MM.1S (cell line): ENCODE measurements around the gene LZIC.

Experiments used
- CTCF ChIP-seq: fragments of 300-600 bp; sonication (generic); IDR thresholded peaks from 2 replicates; pipeline ENCODE4 v1.5.1; 2016; ENCODE audit warnings: antibody characterized with exemption, low read length, mixed read lengths
- EZH2 ChIP-seq: fragments of 300-600 bp; sonication (generic); optimal IDR thresholded peaks from 2 replicates; pipeline ENCODE3; 2017; ENCODE audit warnings: low read depth, mild to moderate bottlenecking, antibody characterized with exemption, low read length, mixed read lengths
- EZH2phosphoT487 ChIP-seq: fragments of 300-600 bp; sonication (generic); IDR thresholded peaks from 2 replicates; pipeline ENCODE4 v1.6.1; 2018; ENCODE audit warnings: antibody characterized with exemption, low read length

DNA sequence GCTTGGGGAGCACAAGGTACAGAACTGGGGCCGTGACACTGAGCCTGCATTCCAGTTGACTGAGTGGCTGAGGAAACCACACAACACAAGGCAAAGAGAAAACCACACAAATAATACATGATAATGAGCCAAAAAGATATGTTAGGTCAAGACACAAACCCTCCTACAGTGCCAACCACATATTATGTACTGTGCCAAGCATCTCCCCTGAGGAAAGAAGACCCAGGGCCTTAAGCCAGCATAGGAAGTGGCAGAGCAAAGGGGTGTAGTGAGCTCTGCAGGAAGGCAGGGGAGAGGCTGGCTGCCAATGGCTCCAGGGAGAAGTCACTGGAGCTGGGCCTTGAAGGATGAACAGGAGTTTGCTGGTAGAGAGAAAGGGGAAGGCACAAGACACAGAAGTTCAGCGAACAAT, 61.3 kb downstream of the LZIC start:
- TF ChIP-seq CTCF (no peak), EZH2 (no peak), EZH2phosphoT487 (no peak)
